HepG2 (cell line): ENCODE measurements around the gene ZC3H18. TPM values are rescaled to one million over a fixed set of nuclear protein-coding genes. Genes with fewer than 3 reads are reported as not detected.
A peak's percentile ranks its signal among the peaks of the same experiment; 100 is the strongest.

Experiments
- ATAC-seq: fragments of 200-7000 bp; cut with Tn5 transposase; 3 replicates; pipeline ENCODE4 v1.9.1; 2020; ENCODE audit warnings: mild to moderate bottlenecking, moderate library complexity
- BruUV-seq: library from RNA; stranded (reverse); fragments of 400-500 nt; replicated peaks from 2 replicates; lab custom pipeline; 2021; lab: Mats Ljungman, UMichigan
- CTCF ChIA-PET: fragments of 300-600 bp; formaldehyde crosslinking; extraction: SDS; loops from one replicate; lab custom pipeline; 2021; ENCODE audit warnings: low total read pairs, inconsistent platforms, low intra/inter-chr PET ratio; lab: Yijun Ruan, JAX
- POLR2A ChIA-PET: fragments of 350-600 bp; sonication (Branson Sonifier 250); formaldehyde crosslinking; loops from one replicate; lab custom pipeline; 2020; ENCODE audit warnings: antibody characterized with exemption, inconsistent platforms; lab: Yijun Ruan, JAX
- DNase-seq: peaks from one replicate; pipeline ENCODE4 v3.0.0-alpha.2; 2015; ENCODE audit warnings: low spot score
- FAIRE-seq: peaks from 3 replicates; lab custom pipeline; 2011; peaks lifted over from hg19 to GRCh38; lab: Jason Lieb, UNC
- H2AFZ ChIP-seq: one replicate; pipeline ENCODE4 v1.6.1; 2011; ENCODE audit warnings: low read length, inconsistent platforms
- H3K27ac ChIP-seq: fragments of 300-600 bp; 3 replicates; pipeline ENCODE4 v1.8.0; 2011; ENCODE audit warnings: mixed run types, mild to moderate bottlenecking, mixed read lengths, low read length, inconsistent platforms; ENCODE audit not compliant: insufficient read depth; ENCODE audit errors: extremely low read length
- H3K27me3 ChIP-seq, 2 experiments: fragments of 200-600 bp in 1 of 2; 2 replicates in 1 of 2; 3 replicates in 1 of 2; pipeline versions ENCODE4 v1.6.0 to v1.8.0; 2011; ENCODE audit warnings: low read length in 2 of 2, mild to moderate bottlenecking in 2 of 2, moderate library complexity in 2 of 2, inconsistent platforms in 1 of 2; ENCODE audit not compliant: insufficient read depth in 2 of 2, control insufficient read depth in 1 of 2
- H3K36me3 ChIP-seq, 2 experiments: fragments of 200-600 bp in 1 of 2; replicated peaks in 1 of 2; 2 replicates in 1 of 2; 3 replicates in 1 of 2; pipeline versions ENCODE4 v1.5.1 to v1.8.0; 2011; ENCODE audit warnings: low read length in 2 of 2, inconsistent platforms in 1 of 2; ENCODE audit not compliant: insufficient read depth in 2 of 2, control insufficient read depth in 1 of 2
- H3K4me1 ChIP-seq: 2 replicates; pipeline ENCODE4 v1.5.1; 2012; ENCODE audit warnings: low read length, inconsistent platforms; ENCODE audit not compliant: insufficient read depth
- H3K4me2 ChIP-seq: 2 replicates; pipeline ENCODE4 v1.6.0; 2011; ENCODE audit warnings: low read depth, low read length, inconsistent platforms
- H3K4me3 ChIP-seq, 3 experiments: fragments of 200-600 bp in 1 of 3; sonication (generic), shearing (Covaris generic) in 1 of 3; replicated peaks in 1 of 3; 2 replicates each; pipeline ENCODE4 v1.5.1; 2011 to 2016; ENCODE audit warnings: low read length in 3 of 3, inconsistent platforms in 2 of 3, low read depth in 2 of 3, mild to moderate bottlenecking in 2 of 3, control low read depth in 1 of 3, mixed read lengths in 1 of 3; ENCODE audit not compliant: insufficient read depth in 1 of 3
- H3K79me2 ChIP-seq: one replicate; pipeline ENCODE4 v1.6.1; 2011; ENCODE audit warnings: low read length, inconsistent platforms; ENCODE audit not compliant: insufficient read depth
- H3K9ac ChIP-seq: 2 replicates; pipeline ENCODE4 v1.6.0; 2011; ENCODE audit warnings: mild to moderate bottlenecking, low read depth, low read length, inconsistent platforms; ENCODE audit not compliant: insufficient read depth
- H3K9me3 ChIP-seq: 2 replicates; pipeline ENCODE4 v1.5.1; 2012; ENCODE audit warnings: mild to moderate bottlenecking, low read length
- H4K20me1 ChIP-seq: 2 replicates; pipeline ENCODE4 v1.6.0; 2011; ENCODE audit warnings: inconsistent platforms, mild to moderate bottlenecking, low read length, moderate library complexity; ENCODE audit not compliant: insufficient read depth
- CEBPB ChIP-seq: IDR thresholded peaks from 2 replicates; pipeline ENCODE4 v1.6.1; 2011; ENCODE audit warnings: low read depth, low read length, improper control_type of control experiment, borderline replicate concordance
- HDAC2 ChIP-seq: sonication (generic); formaldehyde crosslinking; IDR thresholded peaks from 2 replicates; pipeline ENCODE4 v1.4.0; 2020; ENCODE audit warnings: missing genetic modification reagents
- HOXA5 ChIP-seq: sonication (generic); formaldehyde crosslinking; IDR thresholded peaks from 2 replicates; pipeline ENCODE4 v1.4.0; 2020; ENCODE audit warnings: missing genetic modification reagents
- NFKB2 ChIP-seq: sonication (generic); formaldehyde crosslinking; IDR thresholded peaks from 2 replicates; pipeline ENCODE4 v1.4.0; 2020; ENCODE audit warnings: missing genetic modification reagents, borderline replicate concordance
- XBP1 ChIP-seq: sonication (generic); formaldehyde crosslinking; IDR thresholded peaks from 2 replicates; pipeline ENCODE4 v1.5.0; 2020; ENCODE audit warnings: missing genetic modification reagents
- ZBTB7A ChIP-seq: sonication (generic); formaldehyde crosslinking; IDR thresholded peaks from 2 replicates; pipeline ENCODE4 v1.8.0; 2022; ENCODE audit warnings: mild to moderate bottlenecking, missing genetic modification reagents
- ZC3H4 ChIP-seq: sonication (generic); formaldehyde crosslinking; IDR thresholded peaks from 2 replicates; pipeline ENCODE4 v1.4.0; 2020; ENCODE audit warnings: missing genetic modification reagents, borderline replicate concordance
- ZMYM4 ChIP-seq: sonication (generic); formaldehyde crosslinking; IDR thresholded peaks from 2 replicates; pipeline ENCODE4 v1.8.1; 2023; ENCODE audit warnings: mild to moderate bottlenecking, missing genetic modification reagents
- ZNF12 ChIP-seq: sonication (generic); formaldehyde crosslinking; IDR thresholded peaks from 2 replicates; pipeline ENCODE4 v1.5.0; 2020; ENCODE audit warnings: missing genetic modification reagents
- ZNF790 ChIP-seq: sonication (generic); formaldehyde crosslinking; IDR thresholded peaks from 2 replicates; pipeline ENCODE4 v1.8.0; 2022; ENCODE audit warnings: missing genetic modification reagents, mild to moderate bottlenecking, borderline replicate concordance
- WGBS: methylation state at CpG from one replicate; pipeline ENCODE4 v1.1.6; 2017; ENCODE audit warnings: low lambda C conversion rate; 5-methylcytosine and 5-hydroxymethylcytosine counted together
- in situ Hi-C: cut with HindIII; loops from 2 replicates; pipeline ENCODE4 v1.10.0; 2017; ENCODE audit warnings: low pct_unique_long_range_greater_than_20kb; ENCODE audit not compliant: extremely low pct_ligation_motif_present
- intact Hi-C: fragments of 100-400 bp; cut with micrococcal nuclease; formaldehyde crosslinking; loops from one replicate; pipeline ENCODE4 v1.10.0; 2022; ENCODE audit not compliant: unreplicated experiment
- polyA plus RNA-seq, 8 experiments: library from polyadenylated mRNA; depleted of rRNA in 3 of 8; stranded (reverse) in 7 of 8; unstranded in 1 of 8; fragments of >200 nt; fragmentation: Illumina TruSeq in 4 of 8; extraction: Trizol in 4 of 8; gene quantifications; 2 replicates each; pipeline versions ENCODE4 v1.2.1 to v1.2.3, GENCODE V29; 2011 to 2016; ENCODE audit warnings: low read depth in 4 of 8, missing spikeins in 1 of 8, mixed read lengths in 1 of 8; ENCODE audit not compliant: insufficient read depth in 1 of 8
- total RNA-seq, 5 experiments: library from RNA; depleted of rRNA; stranded (reverse); fragments of >200 nt; fragmentation: Illumina TruSeq; extraction: Trizol; gene quantifications; 2 replicates each; pipeline ENCODE4 v1.2.3, GENCODE V29; 2016; ENCODE audit warnings: low read depth in 1 of 5
- TF ChIP-seq, protein P1 (sequence below): IDR thresholded peaks from 2 replicates; pipeline ENCODE4 v1.6.1; 2018; ENCODE audit warnings: missing genetic modification reagents, mild to moderate bottlenecking, missing compliant biosample characterization
- TF ChIP-seq, protein P2 (sequence below): sonication (generic); formaldehyde crosslinking; IDR thresholded peaks from 2 replicates; pipeline ENCODE4 v1.4.0; 2020; ENCODE audit warnings: missing genetic modification reagents
- TF ChIP-seq, protein P3 (sequence below): IDR thresholded peaks from 2 replicates; pipeline ENCODE4 v1.6.1; 2016; ENCODE audit warnings: missing compliant biosample characterization, missing genetic modification reagents, borderline replicate concordance
- TF ChIP-seq, protein P4 (sequence below): sonication (generic); formaldehyde crosslinking; IDR thresholded peaks from 2 replicates; pipeline ENCODE4 v1.4.0; 2020; ENCODE audit warnings: mild to moderate bottlenecking, missing genetic modification reagents
- TF ChIP-seq, protein P5 (sequence below): sonication (generic); formaldehyde crosslinking; conservative IDR thresholded peaks from 2 replicates; pipeline ENCODE4 v1.5.0; 2020; ENCODE audit warnings: missing genetic modification reagents

Gene ZC3H18
- total and polyA plus RNA-seq, 2 of the 13 experiments (the other 11 are each of a cell fraction or from before 2014, with no cell fraction given) = 11.2 to 27.4 TPM

DNA sequence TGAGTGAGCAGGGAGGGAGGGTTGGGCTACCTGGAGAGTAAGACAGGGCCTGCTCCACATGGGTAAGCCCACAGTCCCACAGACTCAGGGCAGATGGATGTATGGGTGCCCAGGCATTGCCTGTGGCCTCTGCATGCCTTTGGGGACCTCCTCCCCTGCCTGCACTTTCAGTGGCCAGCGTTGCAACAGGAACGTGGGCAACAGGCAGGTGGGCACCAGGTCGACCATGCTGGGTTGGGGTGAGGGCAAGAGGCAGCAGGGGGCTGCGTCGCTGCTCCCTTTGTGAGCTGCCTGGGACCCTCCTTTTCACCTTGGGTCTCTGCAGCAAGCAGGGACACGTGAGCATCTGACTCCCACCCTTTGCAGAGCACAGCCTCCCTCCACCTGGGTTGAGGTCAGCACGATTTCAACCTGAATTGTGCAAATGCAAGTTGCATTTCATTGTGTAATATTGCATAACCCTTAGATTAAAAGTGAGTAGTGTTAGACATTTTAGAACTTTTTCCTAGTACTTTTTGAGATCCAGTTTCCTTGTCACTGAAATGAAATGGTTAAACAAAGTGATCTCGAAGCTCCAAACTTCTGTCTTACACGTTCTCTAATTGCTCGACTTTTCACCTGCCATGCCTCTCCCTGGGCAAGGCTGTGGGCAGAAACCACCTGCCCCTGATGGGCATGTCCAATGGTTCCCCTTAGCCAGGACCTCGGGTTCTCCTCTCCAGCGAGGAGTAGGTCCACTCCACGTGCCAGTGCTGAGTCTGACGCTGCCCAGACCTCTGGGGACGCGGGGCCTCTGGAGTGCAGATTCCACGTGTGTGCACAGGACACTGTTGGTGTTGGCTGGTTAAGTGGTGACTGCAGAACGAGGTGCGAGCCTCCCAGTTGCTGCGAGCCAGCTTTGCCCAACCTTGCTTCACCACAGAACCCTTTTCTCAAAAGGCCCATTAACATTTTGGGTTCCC lies 35.3 kb downstream of the ZC3H18 start:
- in situ Hi-C loops = no loop called here
- no peaks in the 10 kb centered on the region; the same call in 1 of the 2 replicates for H4K20me1 ChIP-seq
- ATAC-seq (no peak), FAIRE-seq (no peak), DNase-seq (no peak)
- ChIA-PET CTCF (no interaction called here), POLR2A (no interaction called here)
- intact Hi-C loops = no loop called here
- H3K9ac ChIP-seq = no peak overlapping the region
- H2AFZ ChIP-seq = no peak overlapping the region
- peaks cover 38 to 78% of the 10 kb centered on the region in 2 experiments for H3K36me3 ChIP-seq
- WGBS = 95% methylated on average over 19 of the region's 20 CpGs
- peaks cover 11% of the 10 kb centered on the region for H3K4me1 ChIP-seq
- H3K27ac ChIP-seq = no peak overlapping the region
- H3K4me2 ChIP-seq = no peak overlapping the region
- no peaks in the 10 kb centered on the region for H3K27me3 ChIP-seq
- H3K9me3 ChIP-seq = no peaks in the 10 kb centered on the region
- no peak overlapping the region for H3K4me3 ChIP-seq
- no TSS peak for BruUV-seq
- H3K79me2 ChIP-seq = no peaks in the 10 kb centered on the region
- no peak for TF ChIP-seq ZMYM4 (CRISPR knock-in tag)
- TF ChIP-seq, protein P1, sequence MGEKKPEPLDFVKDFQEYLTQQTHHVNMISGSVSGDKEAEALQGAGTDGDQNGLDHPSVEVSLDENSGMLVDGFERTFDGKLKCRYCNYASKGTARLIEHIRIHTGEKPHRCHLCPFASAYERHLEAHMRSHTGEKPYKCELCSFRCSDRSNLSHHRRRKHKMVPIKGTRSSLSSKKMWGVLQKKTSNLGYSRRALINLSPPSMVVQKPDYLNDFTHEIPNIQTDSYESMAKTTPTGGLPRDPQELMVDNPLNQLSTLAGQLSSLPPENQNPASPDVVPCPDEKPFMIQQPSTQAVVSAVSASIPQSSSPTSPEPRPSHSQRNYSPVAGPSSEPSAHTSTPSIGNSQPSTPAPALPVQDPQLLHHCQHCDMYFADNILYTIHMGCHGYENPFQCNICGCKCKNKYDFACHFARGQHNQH (CRISPR knock-in tag) = no peak
- TF ChIP-seq ZC3H4 = no peak
- TF ChIP-seq, protein P2, sequence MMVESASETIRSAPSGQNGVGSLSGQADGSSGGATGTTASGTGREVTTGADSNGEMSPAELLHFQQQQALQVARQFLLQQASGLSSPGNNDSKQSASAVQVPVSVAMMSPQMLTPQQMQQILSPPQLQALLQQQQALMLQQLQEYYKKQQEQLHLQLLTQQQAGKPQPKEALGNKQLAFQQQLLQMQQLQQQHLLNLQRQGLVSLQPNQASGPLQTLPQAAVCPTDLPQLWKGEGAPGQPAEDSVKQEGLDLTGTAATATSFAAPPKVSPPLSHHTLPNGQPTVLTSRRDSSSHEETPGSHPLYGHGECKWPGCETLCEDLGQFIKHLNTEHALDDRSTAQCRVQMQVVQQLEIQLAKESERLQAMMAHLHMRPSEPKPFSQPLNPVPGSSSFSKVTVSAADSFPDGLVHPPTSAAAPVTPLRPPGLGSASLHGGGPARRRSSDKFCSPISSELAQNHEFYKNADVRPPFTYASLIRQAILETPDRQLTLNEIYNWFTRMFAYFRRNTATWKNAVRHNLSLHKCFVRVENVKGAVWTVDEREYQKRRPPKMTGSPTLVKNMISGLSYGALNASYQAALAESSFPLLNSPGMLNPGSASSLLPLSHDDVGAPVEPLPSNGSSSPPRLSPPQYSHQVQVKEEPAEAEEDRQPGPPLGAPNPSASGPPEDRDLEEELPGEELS (CRISPR knock-in tag) = no peak
- TF ChIP-seq HDAC2 (CRISPR knock-in tag) = no peak
- TF ChIP-seq, protein P3, sequence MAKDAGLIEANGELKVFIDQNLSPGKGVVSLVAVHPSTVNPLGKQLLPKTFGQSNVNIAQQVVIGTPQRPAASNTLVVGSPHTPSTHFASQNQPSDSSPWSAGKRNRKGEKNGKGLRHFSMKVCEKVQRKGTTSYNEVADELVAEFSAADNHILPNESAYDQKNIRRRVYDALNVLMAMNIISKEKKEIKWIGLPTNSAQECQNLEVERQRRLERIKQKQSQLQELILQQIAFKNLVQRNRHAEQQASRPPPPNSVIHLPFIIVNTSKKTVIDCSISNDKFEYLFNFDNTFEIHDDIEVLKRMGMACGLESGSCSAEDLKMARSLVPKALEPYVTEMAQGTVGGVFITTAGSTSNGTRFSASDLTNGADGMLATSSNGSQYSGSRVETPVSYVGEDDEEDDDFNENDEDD (CRISPR knock-in tag) = no peak
- TF ChIP-seq CEBPB = 0 out of 2 replicates have a peak, but pooled peaks have one; percentile 67
- TF ChIP-seq, protein P4, sequence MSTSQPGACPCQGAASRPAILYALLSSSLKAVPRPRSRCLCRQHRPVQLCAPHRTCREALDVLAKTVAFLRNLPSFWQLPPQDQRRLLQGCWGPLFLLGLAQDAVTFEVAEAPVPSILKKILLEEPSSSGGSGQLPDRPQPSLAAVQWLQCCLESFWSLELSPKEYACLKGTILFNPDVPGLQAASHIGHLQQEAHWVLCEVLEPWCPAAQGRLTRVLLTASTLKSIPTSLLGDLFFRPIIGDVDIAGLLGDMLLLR (CRISPR knock-in tag) = no peak
- no peak for TF ChIP-seq ZBTB7A (CRISPR knock-in tag)
- TF ChIP-seq HOXA5 (CRISPR knock-in tag) = no peak
- TF ChIP-seq ZNF790 (CRISPR knock-in tag) = no peak
- no peak for TF ChIP-seq ZNF12 (CRISPR knock-in tag)
- TF ChIP-seq, protein P5, sequence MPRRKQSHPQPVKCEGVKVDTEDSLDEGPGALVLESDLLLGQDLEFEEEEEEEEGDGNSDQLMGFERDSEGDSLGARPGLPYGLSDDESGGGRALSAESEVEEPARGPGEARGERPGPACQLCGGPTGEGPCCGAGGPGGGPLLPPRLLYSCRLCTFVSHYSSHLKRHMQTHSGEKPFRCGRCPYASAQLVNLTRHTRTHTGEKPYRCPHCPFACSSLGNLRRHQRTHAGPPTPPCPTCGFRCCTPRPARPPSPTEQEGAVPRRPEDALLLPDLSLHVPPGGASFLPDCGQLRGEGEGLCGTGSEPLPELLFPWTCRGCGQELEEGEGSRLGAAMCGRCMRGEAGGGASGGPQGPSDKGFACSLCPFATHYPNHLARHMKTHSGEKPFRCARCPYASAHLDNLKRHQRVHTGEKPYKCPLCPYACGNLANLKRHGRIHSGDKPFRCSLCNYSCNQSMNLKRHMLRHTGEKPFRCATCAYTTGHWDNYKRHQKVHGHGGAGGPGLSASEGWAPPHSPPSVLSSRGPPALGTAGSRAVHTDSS (CRISPR knock-in tag) = no peak
- TF ChIP-seq NFKB2 (CRISPR knock-in tag) = no peak
- TF ChIP-seq XBP1 (CRISPR knock-in tag) = no peak
